A549 (cell line): ENCODE results near the gene SNX25. TPM values are rescaled to one million over a fixed set of nuclear protein-coding genes. Genes with fewer than 3 reads are reported as not detected.
"Not testable (repeated sequence)": the region's sequence is repeated elsewhere in the genome, so short reads cannot be mapped to it uniquely, and the experiment has no call there.

Experiments
- ATAC-seq, 2 experiments: fragments of 200-7000 bp in 1 of 2; fragments of >200 bp in 1 of 2; cut with Nextera tagmentation in 1 of 2; cut with Tn5 transposase in 1 of 2; 3 replicates each; pipeline versions ENCODE4 v1.8.0 to v1.9.1; 2018 to 2020; ENCODE audit warnings: mild to moderate bottlenecking in 1 of 2, moderate library complexity in 1 of 2
- CTCF ChIA-PET: fragments of 300-600 bp; sonication (Branson Sonifier 250); formaldehyde crosslinking; extraction: SDS; loops from one replicate; lab custom pipeline; 2021; ENCODE audit warnings: antibody characterized with exemption, inconsistent platforms; lab: Yijun Ruan, JAX
- POLR2A ChIA-PET: fragments of 350-600 bp; formaldehyde crosslinking; extraction: SDS; loops from one replicate; lab custom pipeline; 2021; ENCODE audit warnings: antibody characterized with exemption, inconsistent platforms; lab: Yijun Ruan, JAX
- DNase-seq, 2 experiments: peaks; one replicate each; pipeline versions ENCODE4 v3.0.0 to v3.0.0-alpha.2; 2011 to 2016; ENCODE audit warnings: low read depth in 1 of 2, low spot score in 1 of 2
- FAIRE-seq: peaks from 2 replicates; lab custom pipeline; 2011; peaks lifted over from hg19 to GRCh38; lab: Jason Lieb, UNC
- H3K27ac ChIP-seq, 2 experiments: fragments of >200 bp; sonication (Bioruptor Twin); formaldehyde crosslinking; 3 replicates each; pipeline ENCODE4 v1.5.1; 2016 to 2017
- H3K4me1 ChIP-seq: fragments of >200 bp; sonication (Bioruptor Twin); formaldehyde crosslinking; 3 replicates; pipeline ENCODE4 v1.6.1; 2016
- H3K4me2 ChIP-seq: fragments of >200 bp; sonication (Bioruptor Twin); formaldehyde crosslinking; 3 replicates; pipeline ENCODE4 v1.6.1; 2016
- H3K4me3 ChIP-seq: fragments of >200 bp; sonication (Bioruptor Twin); formaldehyde crosslinking; 3 replicates; pipeline ENCODE4 v1.5.1; 2016
- H3K9me3 ChIP-seq: fragments of >200 bp; sonication (Bioruptor Twin); formaldehyde crosslinking; 3 replicates; pipeline ENCODE4 v1.6.1; 2016
- CBX2 ChIP-seq: fragments of 200-600 bp; sonication (generic); IDR thresholded peaks from 2 replicates; pipeline ENCODE4 v1.6.1; 2016; ENCODE audit warnings: low read depth, mild to moderate bottlenecking, borderline replicate concordance
- CBX8 ChIP-seq: fragments of 200-600 bp; sonication (generic); IDR thresholded peaks from 2 replicates; pipeline ENCODE4 v1.6.1; 2016
- CEBPB ChIP-seq, 2 experiments: fragments of >200 bp in 1 of 2; sonication (Bioruptor Twin) in 1 of 2; formaldehyde crosslinking in 1 of 2; IDR thresholded peaks; 2 replicates each; pipeline ENCODE4 v1.6.1; 2012 to 2016
- CHD2 ChIP-seq: fragments of 150-350 bp; IDR thresholded peaks from 2 replicates; pipeline ENCODE4 v1.6.1; 2014; ENCODE audit warnings: low read length; ENCODE audit not compliant: partially characterized antibody
- EHMT2 ChIP-seq: fragments of 200-600 bp; sonication (generic); IDR thresholded peaks from 2 replicates; pipeline ENCODE4 v1.6.1; 2016; ENCODE audit warnings: antibody characterized with exemption, low read depth, mild to moderate bottlenecking, moderate library complexity
- FOSL2 ChIP-seq, 2 experiments: fragments of 450-650 bp in 1 of 2; fragments of >200 bp in 1 of 2; sonication (Bioruptor Twin) in 1 of 2; formaldehyde crosslinking; IDR thresholded peaks; 2 replicates each; pipeline versions ENCODE4 v1.5.0 to v1.6.1; 2016 to 2020; ENCODE audit warnings: mild to moderate bottlenecking in 1 of 2, moderate library complexity in 1 of 2
- FOXS1 ChIP-seq: fragments of 250-450 bp; sonication (Bioruptor Pico); IDR thresholded peaks from 2 replicates; pipeline ENCODE4 v1.5.0; 2020; ENCODE audit warnings: mild to moderate bottlenecking, moderate library complexity
- HOXB5 ChIP-seq: fragments of 250-450 bp; sonication (Bioruptor Pico); IDR thresholded peaks from 2 replicates; pipeline ENCODE4 v1.5.0; 2020; ENCODE audit warnings: mild to moderate bottlenecking, moderate library complexity
- KDM1A ChIP-seq: fragments of 200-600 bp; sonication (generic); IDR thresholded peaks from 2 replicates; pipeline ENCODE4 v1.6.1; 2016; ENCODE audit warnings: low read depth, mild to moderate bottlenecking
- NPAS2 ChIP-seq: fragments of 250-450 bp; sonication (Bioruptor Pico); IDR thresholded peaks from 2 replicates; pipeline ENCODE4 v1.8.0; 2022; ENCODE audit warnings: mild to moderate bottlenecking, moderate library complexity, borderline replicate concordance
- NR3C1 ChIP-seq: fragments of >200 bp; sonication (Bioruptor Twin); formaldehyde crosslinking; IDR thresholded peaks from 3 replicates; pipeline ENCODE4 v1.6.1; 2017
- RFX5 ChIP-seq: fragments of 450-650 bp; IDR thresholded peaks from 2 replicates; pipeline ENCODE4 v1.7.1; 2014; ENCODE audit warnings: antibody characterized with exemption, mild to moderate bottlenecking, moderate library complexity
- SMC3 ChIP-seq: fragments of >200 bp; sonication (Bioruptor Twin); formaldehyde crosslinking; IDR thresholded peaks from 3 replicates; pipeline ENCODE4 v1.6.1; 2018; ENCODE audit warnings: inconsistent platforms
- TFCP2L1 ChIP-seq: fragments of 250-450 bp; sonication (Bioruptor Pico); IDR thresholded peaks from 2 replicates; pipeline ENCODE4 v1.5.0; 2021; ENCODE audit warnings: mild to moderate bottlenecking
- WGBS: methylation state at CpG from one replicate; pipeline ENCODE4 v1.1.6; 2017; ENCODE audit errors: missing lambda C conversion rate; 5-methylcytosine and 5-hydroxymethylcytosine counted together
- polyA plus RNA-seq, 4 experiments: library from polyadenylated mRNA; depleted of rRNA in 3 of 4; stranded (reverse); fragments of >200 nt; fragmentation: RNase III in 1 of 4; extraction: RNeasy Plus Mini Kit Qiagen cat#74134 plus additional on column Dnase treatment in 1 of 4; gene quantifications; 2 replicates in 3 of 4; 3 replicates in 1 of 4; pipeline ENCODE4 v1.2.3, GENCODE V29; 2011 to 2017
- TF ChIP-seq, protein P1 (sequence below): IDR thresholded peaks from 2 replicates; pipeline ENCODE4 v1.6.1; 2012
- TF ChIP-seq, protein P2 (sequence below): fragments of 250-450 bp; sonication (Bioruptor Pico); IDR thresholded peaks from 2 replicates; pipeline ENCODE4 v1.5.0; 2020; ENCODE audit warnings: low read depth, mild to moderate bottlenecking, moderate library complexity
- TF ChIP-seq, protein P3 (sequence below): fragments of 450-650 bp; IDR thresholded peaks from 2 replicates; pipeline ENCODE4 v1.6.1; 2014; ENCODE audit warnings: antibody characterized with exemption
- TF ChIP-seq, protein P4 (sequence below): fragments of 250-450 bp; sonication (Bioruptor Pico); IDR thresholded peaks from 2 replicates; pipeline ENCODE4 v1.5.0; 2021; ENCODE audit warnings: mild to moderate bottlenecking, moderate library complexity, borderline replicate concordance
- TF ChIP-seq, protein P5 (sequence below): fragments of 200-600 bp; sonication (generic); IDR thresholded peaks from 2 replicates; pipeline ENCODE4 v1.6.1; 2016; ENCODE audit warnings: antibody characterized with exemption, mild to moderate bottlenecking, moderate library complexity

Gene SNX25
- polyA plus RNA-seq, 2 of the 4 experiments (the other 2 are of a cell fraction) = 10.1 to 13.0 TPM

DNA sequence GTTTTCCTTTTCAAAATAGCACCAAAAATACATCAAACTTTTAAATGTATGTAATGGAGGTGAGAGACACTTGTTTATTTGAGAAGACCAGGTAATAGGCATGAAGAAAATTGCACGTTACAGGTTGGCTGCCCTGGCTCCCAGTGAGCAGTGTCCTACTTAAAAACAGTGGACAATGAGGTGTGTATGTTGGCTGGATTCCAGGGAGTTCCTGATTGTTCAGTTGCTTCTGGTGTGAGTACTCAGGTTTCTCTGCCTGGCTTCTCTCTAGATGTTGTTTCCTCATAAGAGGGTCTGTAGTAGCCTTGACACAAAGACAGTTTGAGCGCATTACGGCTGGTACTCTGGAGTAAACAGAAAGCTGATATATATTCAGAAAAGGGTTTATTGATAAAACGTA is 29.4 kb downstream of the SNX25 start:
- FAIRE-seq = no peak
- CTCF ChIA-PET = no interaction called here
- ATAC-seq = no peak
- Histone ChIP-seq H3K4me2 (no peak overlapping the region), H3K27ac (no peak overlapping the region), H3K9me3 (no peaks in the 10 kb centered on the region), H3K4me3 (no peak overlapping the region), H3K4me1 (peaks cover 15% of the 10 kb centered on the region; the same call in 2 of the 3 replicates)
- no peak for TF ChIP-seq CEBPB (IDR thresholded peaks at IDR 0.05)
- TF ChIP-seq FOXS1 = no peak
- TF ChIP-seq FOSL2 (IDR thresholded peaks at IDR 0.05) = no peak
- TF ChIP-seq FOSL2 (CRISPR knock-in tag; IDR thresholded peaks at IDR 0.05) = no peak
- TF ChIP-seq EHMT2 = no peak
- TF ChIP-seq TFCP2L1 (CRISPR knock-in tag) = no peak
- TF ChIP-seq NR3C1 = no peak
- TF ChIP-seq CHD2 = no peak
- TF ChIP-seq, protein P1, sequence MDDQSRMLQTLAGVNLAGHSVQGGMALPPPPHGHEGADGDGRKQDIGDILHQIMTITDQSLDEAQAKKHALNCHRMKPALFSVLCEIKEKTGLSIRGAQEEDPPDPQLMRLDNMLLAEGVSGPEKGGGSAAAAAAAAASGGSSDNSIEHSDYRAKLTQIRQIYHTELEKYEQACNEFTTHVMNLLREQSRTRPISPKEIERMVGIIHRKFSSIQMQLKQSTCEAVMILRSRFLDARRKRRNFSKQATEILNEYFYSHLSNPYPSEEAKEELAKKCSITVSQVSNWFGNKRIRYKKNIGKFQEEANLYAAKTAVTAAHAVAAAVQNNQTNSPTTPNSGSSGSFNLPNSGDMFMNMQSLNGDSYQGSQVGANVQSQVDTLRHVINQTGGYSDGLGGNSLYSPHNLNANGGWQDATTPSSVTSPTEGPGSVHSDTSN = no peak
- TF ChIP-seq, protein P2, sequence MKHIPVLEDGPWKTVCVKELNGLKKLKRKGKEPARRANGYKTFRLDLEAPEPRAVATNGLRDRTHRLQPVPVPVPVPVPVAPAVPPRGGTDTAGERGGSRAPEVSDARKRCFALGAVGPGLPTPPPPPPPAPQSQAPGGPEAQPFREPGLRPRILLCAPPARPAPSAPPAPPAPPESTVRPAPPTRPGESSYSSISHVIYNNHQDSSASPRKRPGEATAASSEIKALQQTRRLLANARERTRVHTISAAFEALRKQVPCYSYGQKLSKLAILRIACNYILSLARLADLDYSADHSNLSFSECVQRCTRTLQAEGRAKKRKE (CRISPR knock-in tag) = no peak
- TF ChIP-seq, protein P3, sequence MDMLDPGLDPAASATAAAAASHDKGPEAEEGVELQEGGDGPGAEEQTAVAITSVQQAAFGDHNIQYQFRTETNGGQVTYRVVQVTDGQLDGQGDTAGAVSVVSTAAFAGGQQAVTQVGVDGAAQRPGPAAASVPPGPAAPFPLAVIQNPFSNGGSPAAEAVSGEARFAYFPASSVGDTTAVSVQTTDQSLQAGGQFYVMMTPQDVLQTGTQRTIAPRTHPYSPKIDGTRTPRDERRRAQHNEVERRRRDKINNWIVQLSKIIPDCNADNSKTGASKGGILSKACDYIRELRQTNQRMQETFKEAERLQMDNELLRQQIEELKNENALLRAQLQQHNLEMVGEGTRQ = no peak
- no peak for TF ChIP-seq KDM1A
- TF ChIP-seq CBX8 = no peak
- TF ChIP-seq, protein P4, sequence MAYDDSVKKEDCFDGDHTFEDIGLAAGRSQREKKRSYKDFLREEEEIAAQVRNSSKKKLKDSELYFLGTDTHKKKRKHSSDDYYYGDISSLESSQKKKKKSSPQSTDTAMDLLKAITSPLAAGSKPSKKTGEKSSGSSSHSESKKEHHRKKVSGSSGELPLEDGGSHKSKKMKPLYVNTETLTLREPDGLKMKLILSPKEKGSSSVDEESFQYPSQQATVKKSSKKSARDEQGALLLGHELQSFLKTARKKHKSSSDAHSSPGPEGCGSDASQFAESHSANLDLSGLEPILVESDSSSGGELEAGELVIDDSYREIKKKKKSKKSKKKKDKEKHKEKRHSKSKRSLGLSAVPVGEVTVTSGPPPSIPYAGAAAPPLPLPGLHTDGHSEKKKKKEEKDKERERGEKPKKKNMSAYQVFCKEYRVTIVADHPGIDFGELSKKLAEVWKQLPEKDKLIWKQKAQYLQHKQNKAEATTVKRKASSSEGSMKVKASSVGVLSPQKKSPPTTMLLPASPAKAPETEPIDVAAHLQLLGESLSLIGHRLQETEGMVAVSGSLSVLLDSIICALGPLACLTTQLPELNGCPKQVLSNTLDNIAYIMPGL (CRISPR knock-in tag) = no peak
- TF ChIP-seq, protein P5, sequence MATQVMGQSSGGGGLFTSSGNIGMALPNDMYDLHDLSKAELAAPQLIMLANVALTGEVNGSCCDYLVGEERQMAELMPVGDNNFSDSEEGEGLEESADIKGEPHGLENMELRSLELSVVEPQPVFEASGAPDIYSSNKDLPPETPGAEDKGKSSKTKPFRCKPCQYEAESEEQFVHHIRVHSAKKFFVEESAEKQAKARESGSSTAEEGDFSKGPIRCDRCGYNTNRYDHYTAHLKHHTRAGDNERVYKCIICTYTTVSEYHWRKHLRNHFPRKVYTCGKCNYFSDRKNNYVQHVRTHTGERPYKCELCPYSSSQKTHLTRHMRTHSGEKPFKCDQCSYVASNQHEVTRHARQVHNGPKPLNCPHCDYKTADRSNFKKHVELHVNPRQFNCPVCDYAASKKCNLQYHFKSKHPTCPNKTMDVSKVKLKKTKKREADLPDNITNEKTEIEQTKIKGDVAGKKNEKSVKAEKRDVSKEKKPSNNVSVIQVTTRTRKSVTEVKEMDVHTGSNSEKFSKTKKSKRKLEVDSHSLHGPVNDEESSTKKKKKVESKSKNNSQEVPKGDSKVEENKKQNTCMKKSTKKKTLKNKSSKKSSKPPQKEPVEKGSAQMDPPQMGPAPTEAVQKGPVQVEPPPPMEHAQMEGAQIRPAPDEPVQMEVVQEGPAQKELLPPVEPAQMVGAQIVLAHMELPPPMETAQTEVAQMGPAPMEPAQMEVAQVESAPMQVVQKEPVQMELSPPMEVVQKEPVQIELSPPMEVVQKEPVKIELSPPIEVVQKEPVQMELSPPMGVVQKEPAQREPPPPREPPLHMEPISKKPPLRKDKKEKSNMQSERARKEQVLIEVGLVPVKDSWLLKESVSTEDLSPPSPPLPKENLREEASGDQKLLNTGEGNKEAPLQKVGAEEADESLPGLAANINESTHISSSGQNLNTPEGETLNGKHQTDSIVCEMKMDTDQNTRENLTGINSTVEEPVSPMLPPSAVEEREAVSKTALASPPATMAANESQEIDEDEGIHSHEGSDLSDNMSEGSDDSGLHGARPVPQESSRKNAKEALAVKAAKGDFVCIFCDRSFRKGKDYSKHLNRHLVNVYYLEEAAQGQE = no peak
- no peak for TF ChIP-seq HOXB5 (CRISPR knock-in tag)
- TF ChIP-seq NPAS2 (CRISPR knock-in tag) = no peak
- no peak for TF ChIP-seq RFX5
- TF ChIP-seq CBX2 = no peak
- TF ChIP-seq SMC3 = no peak
- POLR2A ChIA-PET = no interaction called here
- DNase-seq = no peak
- 95% methylated on average over 4 of the region's 4 CpGs for WGBS

DNA sequence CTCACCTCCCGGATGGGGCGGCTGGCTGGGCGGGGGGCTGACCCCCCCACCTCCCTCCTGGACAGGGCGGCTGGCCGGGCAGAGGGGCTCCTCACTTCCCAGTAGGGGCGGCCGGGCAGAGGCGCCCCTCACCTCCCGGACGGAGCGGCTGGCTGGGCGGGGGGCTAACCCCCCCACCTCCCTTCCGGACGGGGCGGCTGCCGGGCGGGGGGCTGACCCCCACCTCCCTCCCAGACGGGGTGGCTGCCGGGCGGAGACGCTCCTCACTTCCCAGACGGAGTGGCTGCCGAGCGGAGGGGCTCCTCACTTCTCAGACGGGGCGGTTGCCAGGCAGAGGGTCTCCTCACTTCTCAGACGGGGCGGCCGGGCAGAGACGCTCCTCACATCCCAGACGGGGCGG is 31.1 kb downstream of the SNX25 start:
- DNase-seq, H3K27ac ChIP-seq, H3K4me3 ChIP-seq, H3K4me2 ChIP-seq, POLR2A ChIA-PET, FAIRE-seq, CTCF ChIA-PET, H3K9me3 ChIP-seq, ATAC-seq: not testable (repeated sequence)
- WGBS = no CpG with 5 or more reads among the region's 32 CpGs
- peaks cover 23% of the 10 kb centered on the region; the same call in 2 of the 3 replicates for H3K4me1 ChIP-seq
